ENCODE measurements around the gene ARL4A.

The ARL4A gene

GRCh38 chr7:12686891-12687717 is at the start of gene ARL4A:
TSS of gene ARL4A (plus strand) at chr7:12687633. CDS start at chr7:12688255, 622 bp downstream.
- H3K4me3 ChIP-seq (ENCODE audit: low read depth, low read length), result peak within 1 kb of the TSS; percentile 95
- no peak; the same call in 1 of the 2 replicates for TF ChIP-seq CTCF (IDR thresholded peaks at IDR 0.05; ENCODE audit: low read depth, low read length)
- peak within 1 kb of the TSS; percentile 89 for H3K27ac ChIP-seq
- peak; percentile 99 for DNase-seq
- peaks cover 4% of the 10 kb centered on the region; the same call in 1 of the 2 replicates for H3K36me3 ChIP-seq
- H3K27me3 ChIP-seq (ENCODE audit: insufficient read depth, low read depth, severe bottlenecking), result no peaks in the 10 kb centered on the region
- no peaks in the 10 kb centered on the region for H3K9me3 ChIP-seq (ENCODE audit: severe bottlenecking)

GRCh38 chr7:12637819-12638592 is 49.4 kb upstream of the ARL4A start:
- Histone ChIP-seq H3K4me3 (ENCODE audit: low read depth, low read length) (no peak overlapping the region; the same call in 1 of the 2 replicates), H3K27me3 (ENCODE audit: insufficient read depth, low read depth, severe bottlenecking) (no peaks in the 10 kb centered on the region), H3K9me3 (ENCODE audit: severe bottlenecking) (no peaks in the 10 kb centered on the region), H3K27ac (peak overlapping the region; percentile 81), H3K36me3 (no peaks in the 10 kb centered on the region)
- no peak for TF ChIP-seq CTCF (IDR thresholded peaks at IDR 0.05; ENCODE audit: low read depth, low read length)
- peak; percentile 75 for DNase-seq

GRCh38 chr7:12638851-12639456 is 48.5 kb upstream of the ARL4A start:
- Histone ChIP-seq H3K36me3 (no peaks in the 10 kb centered on the region), H3K27me3 (ENCODE audit: insufficient read depth, low read depth, severe bottlenecking) (no peaks in the 10 kb centered on the region), H3K9me3 (ENCODE audit: severe bottlenecking) (no peaks in the 10 kb centered on the region), H3K4me3 (ENCODE audit: low read depth, low read length) (no peak overlapping the region), H3K27ac (no peak overlapping the region)
- DNase-seq, result no peak
- no peak for TF ChIP-seq CTCF (IDR thresholded peaks at IDR 0.05; ENCODE audit: low read depth, low read length)

DNA sequence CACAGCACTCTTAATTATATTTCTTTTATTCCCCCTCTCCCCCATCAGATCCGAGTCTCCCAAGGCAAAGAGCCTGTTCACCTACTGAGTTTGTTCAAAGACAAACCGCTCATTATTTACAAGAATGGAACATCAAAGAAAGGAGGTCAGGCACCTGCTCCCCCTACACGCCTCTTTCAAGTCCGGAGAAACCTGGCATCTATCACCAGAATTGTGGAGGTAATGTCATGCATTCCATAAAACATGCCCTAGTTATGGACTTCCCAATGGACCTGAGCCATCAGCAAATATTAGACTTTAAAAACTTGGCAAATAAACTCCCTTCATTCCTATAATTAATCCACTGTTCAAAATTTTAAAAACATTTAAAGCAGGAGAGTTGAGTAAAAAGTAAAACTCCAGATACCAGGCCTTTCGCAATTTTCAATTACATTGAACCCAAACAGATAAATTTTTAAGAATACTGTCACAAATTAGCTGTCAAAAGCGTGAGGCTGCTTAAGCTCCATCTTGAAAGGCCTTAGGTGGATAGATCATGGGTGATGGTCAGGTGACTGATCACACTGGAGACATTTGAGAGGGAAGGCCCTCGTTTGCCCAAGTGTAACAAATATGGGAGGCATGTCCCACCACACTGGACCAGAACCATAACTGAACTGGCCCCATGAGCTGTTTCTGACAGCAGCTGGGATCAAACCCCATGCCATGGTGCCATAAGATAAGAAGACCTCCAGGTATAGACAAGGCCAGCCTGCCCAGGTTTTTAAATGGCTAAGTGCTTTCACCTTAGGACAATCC is 46.9 kb upstream of the ARL4A start:
- TF ChIP-seq CTCF (IDR thresholded peaks at IDR 0.05; ENCODE audit: low read depth, low read length), result no peak
- no peaks in the 10 kb centered on the region for H3K27me3 ChIP-seq (ENCODE audit: insufficient read depth, low read depth, severe bottlenecking)
- H3K27ac ChIP-seq, result no peak overlapping the region
- DNase-seq, result no peak
- H3K36me3 ChIP-seq, result no peaks in the 10 kb centered on the region
- no peaks in the 10 kb centered on the region for H3K9me3 ChIP-seq (ENCODE audit: severe bottlenecking)
- no peak overlapping the region for H3K4me3 ChIP-seq (ENCODE audit: low read depth, low read length)

DNA sequence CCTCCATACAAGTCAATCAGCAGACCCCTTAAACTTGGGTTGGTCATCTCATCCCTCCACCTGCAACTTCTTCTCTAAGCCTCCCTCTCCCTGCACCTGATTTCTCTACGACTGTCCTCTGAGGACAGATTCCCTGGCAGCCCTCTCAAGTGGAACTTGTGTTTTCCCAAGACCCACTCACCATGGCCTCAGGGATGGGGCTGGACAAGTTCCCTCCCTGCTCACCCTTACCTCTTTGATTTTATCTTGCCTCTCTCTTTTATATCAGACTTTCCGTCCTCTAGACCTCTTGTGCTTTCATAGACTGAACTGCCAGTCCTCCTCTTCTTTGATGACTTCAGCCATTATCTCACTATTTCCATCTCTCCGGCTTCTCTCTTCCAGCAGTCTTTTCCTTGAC is 46.2 kb upstream of the ARL4A start:
- H3K4me3 ChIP-seq (ENCODE audit: low read depth, low read length), result no peak overlapping the region
- H3K9me3 ChIP-seq (ENCODE audit: severe bottlenecking), result no peaks in the 10 kb centered on the region
- no peak for DNase-seq
- no peak overlapping the region for H3K27ac ChIP-seq
- TF ChIP-seq CTCF (IDR thresholded peaks at IDR 0.05; ENCODE audit: low read depth, low read length), result no peak
- no peaks in the 10 kb centered on the region for H3K36me3 ChIP-seq
- no peaks in the 10 kb centered on the region for H3K27me3 ChIP-seq (ENCODE audit: insufficient read depth, low read depth, severe bottlenecking)
